SK-N-SH (cell line): ENCODE results near the gene P3H2.

Experiments
- ELF1 ChIP-seq: IDR thresholded peaks from 2 replicates; pipeline ENCODE4 v1.4.0; 2012
- RCOR1 ChIP-seq: fragments of 150-350 bp; IDR thresholded peaks from 2 replicates; pipeline ENCODE4 v1.6.1; 2017; ENCODE audit warnings: antibody characterized with exemption, low read length
- TAF1 ChIP-seq: IDR thresholded peaks from 2 replicates; pipeline ENCODE4 v1.6.1; 2012; ENCODE audit warnings: low read depth, mild to moderate bottlenecking, low read length, moderate library complexity, borderline replicate concordance
- USF2 ChIP-seq: fragments of 150-350 bp; IDR thresholded peaks from 2 replicates; pipeline ENCODE4 v1.6.1; 2017; ENCODE audit warnings: antibody characterized with exemption, low read length, low read depth, borderline replicate concordance
- TF ChIP-seq, protein P1 (sequence below): fragments of 200-600 bp; sonication (generic); IDR thresholded peaks from 2 replicates; pipeline ENCODE4 v1.6.1; 2017; ENCODE audit warnings: antibody characterized with exemption, mild to moderate bottlenecking, moderate library complexity

GRCh38 chr3:190056742-190057141 is 64.0 kb downstream of the P3H2 start:
- TF ChIP-seq, protein P1, sequence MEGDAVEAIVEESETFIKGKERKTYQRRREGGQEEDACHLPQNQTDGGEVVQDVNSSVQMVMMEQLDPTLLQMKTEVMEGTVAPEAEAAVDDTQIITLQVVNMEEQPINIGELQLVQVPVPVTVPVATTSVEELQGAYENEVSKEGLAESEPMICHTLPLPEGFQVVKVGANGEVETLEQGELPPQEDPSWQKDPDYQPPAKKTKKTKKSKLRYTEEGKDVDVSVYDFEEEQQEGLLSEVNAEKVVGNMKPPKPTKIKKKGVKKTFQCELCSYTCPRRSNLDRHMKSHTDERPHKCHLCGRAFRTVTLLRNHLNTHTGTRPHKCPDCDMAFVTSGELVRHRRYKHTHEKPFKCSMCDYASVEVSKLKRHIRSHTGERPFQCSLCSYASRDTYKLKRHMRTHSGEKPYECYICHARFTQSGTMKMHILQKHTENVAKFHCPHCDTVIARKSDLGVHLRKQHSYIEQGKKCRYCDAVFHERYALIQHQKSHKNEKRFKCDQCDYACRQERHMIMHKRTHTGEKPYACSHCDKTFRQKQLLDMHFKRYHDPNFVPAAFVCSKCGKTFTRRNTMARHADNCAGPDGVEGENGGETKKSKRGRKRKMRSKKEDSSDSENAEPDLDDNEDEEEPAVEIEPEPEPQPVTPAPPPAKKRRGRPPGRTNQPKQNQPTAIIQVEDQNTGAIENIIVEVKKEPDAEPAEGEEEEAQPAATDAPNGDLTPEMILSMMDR = no peak
- TF ChIP-seq ELF1 (no peak), TAF1 (no peak), RCOR1 (no peak), USF2 (no peak)
